ENCODE data around the gene TOX2.

Gene TOX2

GRCh38 chr20:43972692-43973091, 58.0 kb downstream of the TOX2 start:
- Histone ChIP-seq H3K9me3 (ENCODE audit: severe bottlenecking) (no peaks in the 10 kb centered on the region), H3K4me1 (ENCODE audit: insufficient read depth, poor library complexity, severe bottlenecking) (peaks cover 27% of the 10 kb centered on the region), H3K36me3 (ENCODE audit: low read depth) (0 out of 2 replicates have a peak, but pooled peaks cover 10% of the 10 kb centered on the region), H3K27me3 (ENCODE audit: insufficient read depth, poor library complexity, severe bottlenecking) (no peaks in the 10 kb centered on the region), H3K27ac (ENCODE audit: poor library complexity, severe bottlenecking) (no peak overlapping the region), H3K4me3 (ENCODE audit: severe bottlenecking) (no peak overlapping the region)
- DNase-seq (ENCODE audit: low spot score) (peak; percentile 67), ATAC-seq (ENCODE audit: low read depth) (no peak)
- TF ChIP-seq, protein P1, sequence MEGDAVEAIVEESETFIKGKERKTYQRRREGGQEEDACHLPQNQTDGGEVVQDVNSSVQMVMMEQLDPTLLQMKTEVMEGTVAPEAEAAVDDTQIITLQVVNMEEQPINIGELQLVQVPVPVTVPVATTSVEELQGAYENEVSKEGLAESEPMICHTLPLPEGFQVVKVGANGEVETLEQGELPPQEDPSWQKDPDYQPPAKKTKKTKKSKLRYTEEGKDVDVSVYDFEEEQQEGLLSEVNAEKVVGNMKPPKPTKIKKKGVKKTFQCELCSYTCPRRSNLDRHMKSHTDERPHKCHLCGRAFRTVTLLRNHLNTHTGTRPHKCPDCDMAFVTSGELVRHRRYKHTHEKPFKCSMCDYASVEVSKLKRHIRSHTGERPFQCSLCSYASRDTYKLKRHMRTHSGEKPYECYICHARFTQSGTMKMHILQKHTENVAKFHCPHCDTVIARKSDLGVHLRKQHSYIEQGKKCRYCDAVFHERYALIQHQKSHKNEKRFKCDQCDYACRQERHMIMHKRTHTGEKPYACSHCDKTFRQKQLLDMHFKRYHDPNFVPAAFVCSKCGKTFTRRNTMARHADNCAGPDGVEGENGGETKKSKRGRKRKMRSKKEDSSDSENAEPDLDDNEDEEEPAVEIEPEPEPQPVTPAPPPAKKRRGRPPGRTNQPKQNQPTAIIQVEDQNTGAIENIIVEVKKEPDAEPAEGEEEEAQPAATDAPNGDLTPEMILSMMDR (IDR thresholded peaks at IDR 0.05; ENCODE audit: poor library complexity, severe bottlenecking), result no peak

- ATAC-seq (ENCODE audit: low read depth), result no peak
- H3K9me3 ChIP-seq (ENCODE audit: severe bottlenecking), result no peaks in the 10 kb centered on the region
- H3K27me3 ChIP-seq (ENCODE audit: insufficient read depth, poor library complexity, severe bottlenecking), result no peaks in the 10 kb centered on the region
- H3K36me3 ChIP-seq (ENCODE audit: low read depth), result 0 out of 2 replicates have a peak, but pooled peaks cover 10% of the 10 kb centered on the region
- DNase-seq (ENCODE audit: low spot score), result peak; percentile 70
- H3K27ac ChIP-seq (ENCODE audit: poor library complexity, severe bottlenecking), result no peak overlapping the region
- peaks cover 27% of the 10 kb centered on the region for H3K4me1 ChIP-seq (ENCODE audit: insufficient read depth, poor library complexity, severe bottlenecking)
- no peak overlapping the region for H3K4me3 ChIP-seq (ENCODE audit: severe bottlenecking)
- TF ChIP-seq, protein P1 (IDR thresholded peaks at IDR 0.05; ENCODE audit: poor library complexity, severe bottlenecking), result no peak
These were observed 58.6 kb downstream of the TOX2 start for GRCh38 chr20:43973231-43973630.

DNA sequence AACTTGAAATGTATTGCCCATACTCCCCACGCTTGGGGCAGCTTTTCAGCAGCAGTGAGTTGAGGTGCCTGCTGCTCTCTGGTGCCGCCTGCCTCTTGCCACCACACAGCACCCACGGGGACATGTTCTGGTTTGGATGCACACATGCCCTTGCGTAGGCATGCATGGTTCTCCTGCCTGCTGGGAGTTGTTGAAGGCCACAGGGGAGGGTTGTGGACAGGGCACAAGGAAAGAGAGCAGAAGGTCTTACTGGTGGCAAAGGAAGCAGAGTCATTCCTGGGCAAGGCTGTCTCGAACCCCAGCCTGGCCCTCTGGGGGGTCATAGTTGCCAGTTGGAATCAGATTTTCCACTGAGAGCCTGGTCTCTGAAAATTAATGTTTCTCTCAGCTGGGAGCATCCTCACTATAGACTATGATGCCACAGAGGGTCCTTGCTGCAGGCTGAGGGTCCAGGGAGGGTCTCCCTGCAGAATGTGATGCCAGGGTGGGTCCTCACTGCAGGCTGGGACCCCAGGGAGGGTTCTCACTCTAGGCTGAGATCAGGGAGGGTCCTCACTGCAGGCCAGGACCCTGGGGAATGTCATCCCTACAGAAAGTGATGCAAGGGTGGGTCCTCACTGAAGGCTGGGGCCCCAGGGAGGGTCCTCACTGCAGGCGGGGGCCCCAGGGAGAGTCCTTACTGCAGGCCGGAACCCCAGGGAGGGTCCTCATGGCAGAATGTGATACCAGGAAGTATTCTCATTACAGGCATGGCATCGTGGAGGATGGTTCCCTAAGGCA, 59.2 kb downstream of the TOX2 start:
- no peak for ATAC-seq (ENCODE audit: low read depth)
- Histone ChIP-seq H3K36me3 (ENCODE audit: low read depth) (0 out of 2 replicates have a peak, but pooled peaks cover 10% of the 10 kb centered on the region), H3K27me3 (ENCODE audit: insufficient read depth, poor library complexity, severe bottlenecking) (no peaks in the 10 kb centered on the region), H3K27ac (ENCODE audit: poor library complexity, severe bottlenecking) (no peak overlapping the region), H3K9me3 (ENCODE audit: severe bottlenecking) (no peaks in the 10 kb centered on the region), H3K4me3 (ENCODE audit: severe bottlenecking) (no peak overlapping the region), H3K4me1 (ENCODE audit: insufficient read depth, poor library complexity, severe bottlenecking) (peaks cover 27% of the 10 kb centered on the region)
- peak; percentile 76 for DNase-seq (ENCODE audit: low spot score)
- TF ChIP-seq, protein P1 (IDR thresholded peaks at IDR 0.05; ENCODE audit: poor library complexity, severe bottlenecking), result no peak

- Histone ChIP-seq H3K4me1 (ENCODE audit: insufficient read depth, poor library complexity, severe bottlenecking) (peaks cover 27% of the 10 kb centered on the region), H3K27me3 (ENCODE audit: insufficient read depth, poor library complexity, severe bottlenecking) (no peaks in the 10 kb centered on the region), H3K27ac (ENCODE audit: poor library complexity, severe bottlenecking) (peak overlapping the region; percentile 55), H3K36me3 (ENCODE audit: low read depth) (0 out of 2 replicates have a peak, but pooled peaks cover 10% of the 10 kb centered on the region), H3K4me3 (ENCODE audit: severe bottlenecking) (no peak overlapping the region), H3K9me3 (ENCODE audit: severe bottlenecking) (no peaks in the 10 kb centered on the region)
- peak; percentile 17 for ATAC-seq (ENCODE audit: low read depth)
- TF ChIP-seq, protein P1 (IDR thresholded peaks at IDR 0.05; ENCODE audit: poor library complexity, severe bottlenecking), result no peak
- DNase-seq (ENCODE audit: low spot score), result peak; percentile 70
These were observed 60.0 kb downstream of the TOX2 start for GRCh38 chr20:43974695-43975094.
